ENCODE results near the gene ATRNL1.
"Not testable (repeated sequence)": the region's sequence is repeated elsewhere in the genome, so short reads cannot be mapped to it uniquely, and the experiment has no call there.

The ATRNL1 gene

DNA sequence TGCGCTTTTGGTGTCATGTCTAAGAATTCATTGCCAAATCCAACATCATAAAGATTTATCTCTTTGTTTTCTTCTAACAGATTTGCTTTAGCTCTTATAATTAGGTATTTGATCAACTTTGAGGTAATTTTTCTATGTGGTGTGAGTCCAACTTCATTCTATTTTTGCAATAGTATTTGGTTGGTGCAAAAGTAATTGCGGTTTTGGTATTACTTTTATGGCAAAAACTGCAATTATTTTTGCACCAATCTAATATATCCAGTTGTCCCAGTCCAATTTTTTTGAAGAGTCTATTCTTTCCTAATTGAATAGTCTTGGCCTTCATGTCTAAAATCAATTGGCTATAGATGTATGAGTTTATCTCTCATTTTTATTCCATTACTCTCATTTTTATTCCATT, 535.5 kb downstream of the ATRNL1 start:
- no peak for DNase-seq (ENCODE audit: low spot score)

DNA sequence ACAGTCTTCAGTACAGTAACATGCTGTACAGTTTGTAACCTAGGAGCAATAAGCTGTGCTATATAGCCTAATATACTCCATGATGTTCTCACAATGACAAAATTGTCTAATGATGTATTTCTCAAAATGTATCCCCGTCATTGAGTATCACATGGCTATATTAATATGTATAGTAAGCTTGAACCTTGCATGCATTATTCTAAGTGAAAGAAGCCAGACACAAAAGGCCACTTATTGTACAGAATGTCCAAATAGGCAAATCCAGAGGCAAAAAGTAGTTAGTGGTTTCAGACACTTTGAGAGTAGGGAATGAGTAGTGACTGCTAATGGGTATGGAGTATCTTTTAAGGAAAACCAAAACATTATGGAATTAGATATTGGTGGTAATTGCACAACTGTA, 545.1 kb downstream of the ATRNL1 start:
- no peak for DNase-seq (ENCODE audit: low spot score)

DNA sequence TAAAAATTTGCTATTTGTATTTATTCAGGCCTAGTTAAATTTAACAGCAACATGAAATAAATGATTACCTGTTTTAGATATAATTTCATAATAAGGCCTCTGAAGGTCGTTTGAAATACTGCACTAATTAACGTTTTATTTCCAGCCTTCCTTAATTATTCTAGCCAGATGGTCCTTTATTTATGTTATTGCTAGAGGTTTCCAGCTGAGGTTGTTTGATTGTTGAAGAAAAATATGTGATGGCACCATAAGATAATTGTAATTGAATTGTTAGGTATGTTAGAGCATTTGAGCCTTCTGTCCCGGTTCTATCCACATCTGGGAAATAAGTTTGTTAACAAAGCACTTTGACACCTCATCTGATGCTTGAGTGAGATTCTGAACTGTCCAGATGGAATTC, 556.1 kb downstream of the ATRNL1 start:
- DNase-seq (ENCODE audit: low spot score), result no peak

DNA sequence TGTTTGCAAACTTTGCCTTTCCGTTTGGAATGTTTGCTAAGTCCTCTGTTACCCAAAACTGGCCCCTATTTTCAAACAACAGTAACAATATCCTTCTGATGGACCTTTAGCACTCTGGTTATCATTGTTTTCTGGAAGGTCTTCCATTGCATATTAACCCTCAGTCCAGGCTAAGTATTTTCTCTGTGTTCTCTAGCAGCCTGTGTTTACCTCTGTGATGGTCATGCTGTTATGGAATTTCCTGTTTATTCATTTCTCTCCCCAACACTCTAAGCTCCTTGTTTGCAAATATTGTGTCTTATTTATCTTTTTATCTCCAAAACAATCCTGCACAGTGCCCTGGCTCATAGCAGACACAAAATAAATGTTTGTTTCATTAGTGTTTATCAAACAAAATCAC, 560.3 kb downstream of the ATRNL1 start:
- DNase-seq (ENCODE audit: low spot score), result no peak

DNA sequence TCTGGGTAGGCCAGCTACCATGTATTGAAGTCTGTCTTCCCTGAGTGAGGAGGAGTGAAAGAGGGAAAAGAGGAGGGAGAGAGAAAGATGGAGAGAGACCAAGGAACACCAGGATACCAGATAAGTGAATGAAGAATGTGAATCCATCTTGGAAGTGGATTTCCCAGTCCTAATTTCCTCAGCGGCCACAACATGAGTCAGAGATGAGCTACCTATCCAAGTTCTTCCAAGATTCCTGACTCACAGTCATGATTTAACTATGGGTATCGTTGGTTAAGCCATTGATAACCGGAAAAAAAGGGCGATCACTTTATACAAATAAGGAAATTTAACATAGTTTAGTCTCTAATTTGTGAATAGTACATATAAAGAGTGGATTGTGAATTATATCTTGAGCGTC, 561.8 kb downstream of the ATRNL1 start:
- no peak for DNase-seq (ENCODE audit: low spot score)

DNA sequence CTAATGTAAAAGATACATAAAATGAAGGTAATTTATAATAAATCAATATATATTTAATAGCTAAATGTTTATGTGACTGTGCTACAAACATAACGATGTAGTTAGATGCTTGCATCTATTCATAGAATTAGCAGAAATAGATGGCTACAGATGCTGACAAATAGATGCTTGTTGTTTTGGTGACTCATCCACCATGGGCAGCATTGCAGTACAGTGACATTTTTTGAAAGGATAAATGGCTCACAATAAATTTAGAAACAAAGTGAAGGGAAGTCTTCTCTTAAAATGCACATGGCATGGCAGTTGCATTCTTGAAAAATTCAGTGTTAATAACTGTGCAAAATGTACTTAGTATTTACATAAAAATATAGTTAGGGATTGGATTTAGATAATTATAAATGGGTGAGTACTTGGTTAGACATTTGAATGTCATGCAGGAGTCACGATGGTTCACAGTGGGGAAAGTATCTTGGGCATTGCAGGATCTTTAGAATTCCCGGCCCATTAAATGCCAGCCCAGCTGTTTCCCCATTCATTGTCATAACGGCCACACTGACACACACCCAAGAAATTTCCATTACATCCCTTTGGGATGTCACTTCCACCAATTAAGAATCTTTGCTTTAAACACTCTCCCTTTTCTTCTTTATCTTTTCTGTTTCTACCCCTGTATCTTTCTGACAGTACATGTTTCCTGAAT, 564.1 kb downstream of the ATRNL1 start:
- no peak for DNase-seq (ENCODE audit: low spot score)

DNA sequence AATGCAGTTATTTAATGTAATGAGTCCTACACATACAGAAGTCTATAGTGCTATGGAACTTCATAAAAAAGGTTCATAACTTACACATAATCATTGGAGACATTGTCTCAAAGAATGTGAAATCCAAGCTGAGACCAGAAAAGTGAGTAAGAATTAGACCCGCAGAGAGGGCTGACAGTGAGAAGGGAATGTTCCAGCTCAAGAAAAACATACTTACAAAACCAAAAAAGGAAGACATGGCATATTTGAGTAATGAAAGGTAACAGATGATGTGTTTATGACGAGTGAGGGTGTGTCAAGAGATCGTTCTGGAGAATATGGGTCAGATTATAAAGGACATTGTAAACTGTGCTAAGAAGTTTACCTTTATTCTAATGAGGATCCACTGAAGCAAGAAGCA, 566.5 kb downstream of the ATRNL1 start:
- DNase-seq (ENCODE audit: low spot score), result no peak

DNA sequence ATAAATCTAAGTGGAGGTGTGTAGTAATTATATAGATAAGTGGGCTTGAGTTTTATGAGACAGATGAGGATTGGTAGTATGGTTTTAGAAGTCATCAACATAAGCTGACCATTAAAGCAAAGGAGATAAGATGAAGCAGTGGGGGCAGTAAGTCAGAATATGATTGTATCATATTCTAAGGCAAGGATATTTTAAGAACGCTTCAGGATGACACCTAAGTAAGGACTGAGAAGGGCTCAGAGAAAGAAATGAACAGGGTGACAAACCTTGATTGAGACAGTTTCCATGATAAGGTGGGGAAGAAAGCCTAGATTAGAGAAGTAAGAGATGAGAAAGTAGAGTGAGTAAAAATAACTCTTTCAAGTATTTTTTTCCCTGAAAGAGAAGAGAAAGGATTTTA, 567.2 kb downstream of the ATRNL1 start:
- DNase-seq (ENCODE audit: low spot score), result no peak

DNA sequence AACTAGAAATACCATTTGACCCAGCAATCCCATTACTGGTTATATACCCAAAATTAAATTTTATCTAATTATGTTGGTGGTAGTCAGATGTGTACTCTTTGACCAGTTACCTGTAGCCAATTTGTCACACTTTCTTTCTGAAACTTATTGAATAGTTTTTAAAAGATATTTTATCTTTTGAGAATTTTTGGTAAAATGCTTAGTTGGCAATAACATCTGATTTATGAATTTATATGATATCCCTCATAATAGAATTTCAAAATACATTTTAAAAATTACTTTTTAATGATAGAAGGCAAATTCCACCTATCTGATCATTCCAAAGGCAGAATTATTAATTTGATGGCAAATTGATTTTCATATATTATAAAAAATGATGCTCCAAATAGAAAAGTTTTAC, 569.3 kb downstream of the ATRNL1 start:
- DNase-seq (ENCODE audit: low spot score), result no peak

DNA sequence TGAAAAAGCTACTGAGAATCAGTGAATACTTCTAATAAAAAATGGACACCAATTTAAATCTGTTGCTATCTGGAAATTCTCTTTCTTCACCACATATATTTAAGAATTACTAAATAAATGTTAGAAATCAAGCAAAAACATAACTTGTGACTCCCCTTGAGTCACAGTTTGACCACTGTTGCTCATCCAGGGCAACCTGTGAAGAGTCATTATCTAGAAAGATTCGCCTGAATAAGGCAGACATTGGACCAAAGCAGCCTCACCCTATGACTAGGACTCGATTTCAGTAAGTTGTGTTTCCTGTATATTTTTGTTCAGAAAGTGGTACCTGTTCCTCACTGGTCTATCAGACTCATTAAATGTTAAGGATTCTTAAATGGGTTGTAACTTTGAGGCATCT, 572.4 kb downstream of the ATRNL1 start:
- DNase-seq (ENCODE audit: low spot score), result no peak

DNA sequence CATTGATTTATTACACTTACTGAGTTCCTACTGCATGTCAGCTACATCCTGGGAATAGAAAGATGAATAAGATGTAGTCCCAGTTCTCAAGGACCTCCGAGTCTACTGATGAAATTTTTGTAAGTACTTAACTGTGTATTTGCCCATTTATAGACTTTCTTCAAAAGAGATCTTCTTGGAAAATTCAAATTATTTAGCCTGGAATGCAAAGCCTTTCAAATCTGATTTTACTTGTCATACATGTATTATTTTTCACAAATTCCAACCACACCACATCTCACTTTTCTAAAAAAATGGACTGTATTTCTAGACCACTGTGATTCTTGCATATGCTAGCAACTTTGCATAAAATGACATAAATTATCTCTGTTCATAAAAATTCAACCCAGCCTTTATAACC, 581.3 kb downstream of the ATRNL1 start:
- DNase-seq (ENCODE audit: low spot score), result no peak

DNA sequence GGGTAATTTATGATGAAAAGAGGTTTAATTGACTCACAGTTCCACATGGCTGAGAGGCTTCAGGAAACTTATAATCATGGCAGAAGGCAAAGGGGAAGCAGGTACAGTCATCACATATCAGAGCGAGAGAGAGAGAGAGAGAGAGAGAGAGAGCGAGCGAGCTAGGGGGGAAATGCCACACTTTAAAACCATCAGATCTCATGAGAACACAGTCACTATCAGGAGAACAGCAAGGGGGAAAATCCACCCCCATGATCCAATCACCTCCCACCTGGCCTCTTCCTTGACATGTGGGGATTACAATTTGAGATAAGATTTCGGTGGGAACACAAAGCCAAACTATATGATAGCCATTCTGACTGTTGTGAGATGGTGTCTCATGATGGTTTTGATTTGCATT, 603.6 kb downstream of the ATRNL1 start:
- DNase-seq (ENCODE audit: low spot score), result no peak

DNA sequence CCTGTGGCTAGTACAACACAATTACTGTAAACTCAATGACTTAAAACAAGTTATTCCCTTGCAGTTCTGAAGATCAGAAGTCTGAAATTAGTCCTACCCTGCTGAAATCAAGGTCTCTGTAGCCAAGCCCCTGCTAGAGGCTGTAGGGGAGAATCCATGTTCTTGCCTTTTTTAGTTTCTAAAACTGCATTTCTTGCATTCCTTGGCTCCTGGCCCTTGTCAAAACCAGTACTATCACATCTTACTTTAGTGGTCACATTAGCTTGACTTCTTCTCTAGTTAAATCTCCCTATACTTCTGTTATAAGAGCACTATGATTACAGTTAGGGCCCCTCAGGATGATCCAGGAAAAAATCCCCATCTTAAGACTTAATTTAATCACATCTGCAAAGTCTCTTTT, 612.9 kb downstream of the ATRNL1 start:
- DNase-seq (ENCODE audit: low spot score), result no peak

DNA sequence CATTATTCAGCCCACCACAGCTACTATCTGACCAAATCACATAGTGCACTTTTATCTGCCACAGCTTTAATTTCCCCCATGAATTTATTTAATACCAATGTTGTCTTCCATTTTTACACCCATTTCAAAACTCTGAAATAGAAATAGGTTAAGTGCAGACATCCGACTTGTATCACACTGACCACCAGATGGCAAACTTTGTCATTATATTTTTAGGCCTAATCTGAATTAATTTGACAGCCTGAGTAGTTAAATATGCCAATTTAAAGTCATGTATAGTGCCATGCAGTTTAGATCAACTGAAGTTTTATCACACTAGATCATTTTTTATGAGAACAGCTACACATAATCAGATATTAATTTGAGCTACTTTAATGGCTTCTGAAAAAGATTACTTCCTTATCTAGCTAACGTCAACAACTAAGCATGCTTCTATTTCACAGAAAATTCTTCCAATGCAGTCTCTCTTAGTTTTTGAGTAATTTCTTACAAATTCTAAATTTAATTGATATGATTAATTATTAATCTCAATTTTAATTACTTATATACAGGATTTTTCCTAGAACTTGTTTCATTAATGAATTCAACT, 613.4 kb downstream of the ATRNL1 start:
- DNase-seq (ENCODE audit: low spot score), result peak; percentile 10

DNA sequence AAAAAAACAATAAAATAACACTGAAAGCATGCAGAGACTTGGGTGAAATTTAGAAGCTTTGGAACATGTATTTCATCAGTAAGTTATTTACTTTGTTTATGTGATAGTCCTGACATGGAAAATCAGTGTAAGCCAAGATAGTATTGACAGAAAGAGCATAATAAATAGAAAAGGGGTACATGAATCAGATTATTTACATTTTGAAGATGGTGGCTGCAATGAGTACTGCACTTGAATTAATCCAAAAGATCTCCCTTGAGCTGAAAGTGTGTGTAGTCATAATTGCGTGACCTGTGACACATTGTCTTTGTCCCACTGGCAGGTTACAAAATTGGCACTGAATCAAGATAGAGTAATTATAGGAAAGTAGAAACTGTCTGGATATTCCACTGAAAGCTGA, 617.0 kb downstream of the ATRNL1 start:
- DNase-seq (ENCODE audit: low spot score), result no peak

DNA sequence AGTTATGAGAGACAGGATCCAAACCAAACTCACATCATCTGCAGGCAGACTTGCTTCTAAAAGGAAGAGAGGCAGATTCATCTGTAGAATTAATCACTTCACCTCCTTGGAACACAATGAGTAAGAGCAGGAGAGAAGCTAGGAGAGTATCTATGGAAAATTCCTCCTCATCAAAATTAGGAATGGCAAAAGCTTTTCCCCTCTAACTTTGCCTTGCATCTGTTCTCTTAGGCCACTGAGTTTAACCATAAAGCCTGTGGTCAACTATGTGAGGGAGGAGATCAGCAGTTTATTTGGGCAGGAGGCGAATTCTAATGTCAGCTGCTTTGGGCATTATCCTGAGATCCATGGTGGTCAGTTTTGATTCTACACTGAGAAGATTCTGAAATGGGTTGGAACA, 618.1 kb downstream of the ATRNL1 start:
- no peak for DNase-seq (ENCODE audit: low spot score)

DNA sequence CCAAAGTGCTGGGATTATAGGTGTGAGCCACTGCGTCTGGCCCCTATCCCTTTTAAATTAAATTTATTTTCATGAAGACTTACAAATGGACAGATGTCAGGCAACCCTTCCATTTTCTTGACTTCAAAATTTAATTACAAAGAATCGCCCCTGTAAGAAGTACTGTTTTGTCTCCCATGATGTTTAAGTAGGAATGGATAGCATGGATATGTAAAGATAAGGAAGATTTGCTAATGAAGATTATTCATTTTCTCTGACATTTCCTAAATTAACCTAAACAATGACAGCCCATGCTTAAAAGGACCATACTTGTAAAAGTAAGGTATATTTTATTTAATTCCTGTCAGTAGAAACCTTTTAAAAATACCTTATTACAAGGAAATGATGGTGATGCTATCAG, 627.0 kb downstream of the ATRNL1 start:
- no peak for DNase-seq (ENCODE audit: low spot score)

DNA sequence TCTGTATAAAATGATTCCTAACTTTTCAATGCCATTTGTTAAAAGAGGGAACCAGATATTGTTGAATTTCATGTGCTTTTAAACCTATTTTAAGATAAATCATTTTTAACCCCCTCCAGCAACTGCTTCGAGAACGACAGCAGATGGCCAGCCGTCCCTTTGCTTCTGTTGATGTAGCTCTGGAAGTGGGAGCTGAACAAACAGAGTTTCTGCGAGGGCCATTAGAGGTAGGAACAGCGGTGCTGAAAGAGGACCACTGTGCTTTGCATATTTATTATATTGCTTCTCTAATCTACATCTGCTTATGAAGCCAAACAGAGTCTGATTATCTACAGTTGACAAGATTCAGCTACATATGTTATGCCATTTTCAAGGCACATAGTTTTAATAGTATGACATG, 634.0 kb downstream of the ATRNL1 start:
- no peak for DNase-seq (ENCODE audit: low spot score)

DNA sequence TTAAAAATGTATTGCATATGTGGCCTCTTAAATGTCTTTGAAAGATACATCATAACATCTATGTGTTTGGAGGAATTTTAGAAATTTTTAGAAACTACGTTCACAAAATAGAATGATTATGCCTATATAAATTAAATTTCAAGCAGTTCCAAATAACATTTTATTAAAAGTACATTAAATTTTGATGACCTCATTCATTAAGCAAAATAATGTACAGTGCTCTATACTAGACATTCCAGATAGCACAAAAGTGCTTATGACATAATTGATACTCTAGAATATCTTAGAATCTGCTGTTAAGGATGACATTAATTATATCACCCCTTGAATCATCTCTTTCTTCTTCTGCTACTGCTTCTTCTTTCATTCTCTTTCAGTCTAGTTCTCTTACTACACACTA, 650.9 kb downstream of the ATRNL1 start:
- DNase-seq (ENCODE audit: low spot score), result no peak

DNA sequence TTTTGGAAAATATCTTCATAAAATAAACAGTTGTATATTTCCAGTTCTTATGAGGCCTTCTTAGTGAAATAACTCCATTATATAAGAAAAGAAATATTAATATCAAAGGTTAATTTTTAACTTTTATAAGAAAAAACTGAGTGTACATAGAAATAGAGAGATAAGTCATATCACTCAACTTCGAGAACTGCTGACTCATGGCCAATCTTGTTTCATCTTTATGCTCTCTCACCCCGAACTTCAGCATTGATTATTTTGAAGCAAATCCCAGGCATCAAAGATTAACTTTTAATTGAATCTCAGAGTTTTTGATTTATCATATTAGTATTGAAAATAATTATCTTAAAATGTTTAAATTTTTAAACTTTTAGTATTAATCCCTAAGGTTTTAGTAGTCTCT, 652.8 kb downstream of the ATRNL1 start:
- no peak for DNase-seq (ENCODE audit: low spot score)

DNA sequence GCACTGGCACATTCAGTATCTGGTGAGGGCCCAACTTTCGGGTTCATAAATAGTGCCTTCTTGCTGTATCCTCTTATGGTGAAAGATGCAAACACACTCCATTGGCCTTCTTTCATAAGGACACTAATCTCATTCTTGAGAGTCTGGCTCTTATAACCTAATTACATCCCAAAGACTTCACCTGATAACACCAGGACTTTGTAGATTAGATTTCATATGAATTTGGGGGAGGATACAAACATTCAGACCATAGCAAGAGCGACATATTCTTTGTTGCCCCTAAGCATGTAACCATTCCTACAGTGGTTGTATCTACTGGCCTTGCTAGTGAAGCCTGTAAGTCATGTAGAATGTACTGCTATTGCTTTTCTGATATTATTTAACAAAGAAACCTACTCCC, 654.6 kb downstream of the ATRNL1 start:
- DNase-seq (ENCODE audit: low spot score), result no peak

DNA sequence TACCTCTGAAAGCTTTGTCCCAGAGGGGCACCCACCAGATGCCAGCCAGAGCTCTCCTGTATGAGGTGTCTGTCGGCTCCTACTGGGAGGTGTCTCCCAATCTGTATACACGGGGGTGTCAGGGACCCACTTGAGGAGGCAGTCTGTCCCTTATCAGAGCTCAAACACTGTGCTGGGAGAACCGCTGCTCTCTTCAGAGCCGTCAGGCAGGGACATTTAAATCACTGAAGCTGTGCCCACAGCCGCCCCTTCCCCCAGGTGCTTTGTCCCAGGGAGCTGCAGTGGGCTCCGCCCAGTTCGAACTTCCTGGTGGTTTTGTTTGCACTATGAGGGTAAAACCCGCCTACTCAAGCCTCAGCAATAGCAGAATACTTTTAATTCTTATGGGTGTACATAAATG, 665.3 kb downstream of the ATRNL1 start:
- DNase-seq (ENCODE audit: low spot score), result not testable (repeated sequence)

DNA sequence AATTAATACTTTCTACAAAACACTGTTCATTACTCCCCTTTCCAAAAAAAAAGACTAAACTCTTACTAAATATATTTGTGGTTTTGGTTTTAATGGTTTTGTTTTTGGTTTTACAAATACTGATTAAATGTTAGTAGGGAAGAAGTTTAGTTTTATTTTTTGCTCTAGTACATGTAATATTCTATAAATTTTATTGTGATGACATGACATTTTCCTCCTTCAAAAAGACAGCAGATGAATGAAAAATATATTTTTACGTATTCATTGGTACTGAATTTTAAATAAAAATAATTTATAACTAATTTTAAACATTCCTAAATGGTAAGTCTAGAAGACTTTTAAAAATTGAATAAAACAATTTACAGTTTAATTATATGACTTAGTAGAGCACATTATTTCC, 667.0 kb downstream of the ATRNL1 start:
- DNase-seq (ENCODE audit: low spot score), result no peak

DNA sequence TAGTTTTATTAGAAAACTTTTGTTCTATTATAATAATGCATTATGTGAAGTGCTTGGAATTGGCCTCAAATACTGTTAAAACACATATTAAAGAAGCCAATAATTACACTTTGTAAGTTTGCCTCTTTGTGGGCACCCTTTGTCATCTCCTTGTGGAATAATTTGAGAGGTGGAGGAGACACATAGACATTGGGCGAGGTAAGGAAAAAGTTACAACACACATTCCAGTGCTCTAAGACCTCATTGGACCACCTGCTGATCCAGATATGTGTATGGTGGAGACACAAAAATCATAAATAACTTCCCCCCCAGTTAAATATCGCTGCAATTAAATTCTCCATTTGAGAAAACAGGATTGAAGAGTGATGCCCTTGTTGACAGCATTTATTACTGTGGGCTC, 668.0 kb downstream of the ATRNL1 start:
- no peak for DNase-seq (ENCODE audit: low spot score)

All from putamen (tissue), 1 donor.